Activated T-helper 1 cell treated with Interleukin-2 at 50 U/mL for 16 hours (primary cell): ENCODE data around the gene GJB1.

Source experiments
- DNase-seq: peaks from one replicate; pipeline ENCODE4 v3.0.0-alpha.2; 2020; ENCODE audit warnings: low read depth

The GJB1 gene

GRCh38 chrX:71215338-71215912 lies 7.6 kb upstream of the GJB1 start:
- DNase-seq, result no peak

GRCh38 chrX:71216485-71216884 lies 6.5 kb upstream of the GJB1 start:
- no peak for DNase-seq

DNA sequence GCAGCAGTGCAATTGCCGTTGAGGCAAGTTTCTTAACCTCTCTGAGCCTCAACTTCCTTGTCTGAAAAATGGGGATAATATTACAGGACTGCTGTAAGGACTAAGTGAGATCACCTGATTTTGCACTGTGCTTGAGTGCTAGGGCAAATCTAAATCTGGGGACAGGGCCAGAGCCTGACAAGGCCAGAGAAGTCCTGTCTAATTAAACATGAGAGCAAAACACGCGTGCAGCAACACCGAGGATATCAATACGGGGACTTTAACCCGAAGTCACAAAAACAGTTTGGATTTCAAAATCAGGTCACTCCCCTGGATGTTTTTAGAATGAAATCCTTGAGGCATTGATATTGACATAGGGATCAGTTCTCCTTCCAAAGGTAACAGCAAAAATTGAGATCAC lies 5.7 kb upstream of the GJB1 start:
- no peak for DNase-seq

DNA sequence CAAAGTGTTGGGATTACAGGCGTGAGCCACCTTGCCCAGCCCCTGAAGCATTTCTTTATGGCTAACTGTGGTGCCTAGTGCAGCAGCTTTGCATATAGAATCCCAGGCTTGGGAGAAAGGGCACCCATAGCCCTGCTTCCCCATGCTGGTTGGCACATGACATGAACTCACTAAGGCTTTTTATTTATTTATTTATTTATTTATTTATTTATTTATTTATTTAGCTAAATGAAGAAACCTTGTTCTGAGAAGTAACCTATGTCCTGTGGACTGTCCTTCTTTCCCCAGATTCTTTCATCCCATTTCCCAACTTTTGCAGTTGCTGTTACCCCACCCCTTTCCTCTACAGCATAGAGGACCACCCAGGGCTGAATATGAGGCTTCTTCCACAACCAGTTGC lies 1.9 kb upstream of the GJB1 start:
- no peak for DNase-seq

- no peak for DNase-seq
Observed at GRCh38 chrX:71224098-71224708, 1.2 kb downstream of the GJB1 start.

GRCh38 chrX:71225009-71225408 lies 2.0 kb downstream of the GJB1 start:
- DNase-seq, result no peak

DNA sequence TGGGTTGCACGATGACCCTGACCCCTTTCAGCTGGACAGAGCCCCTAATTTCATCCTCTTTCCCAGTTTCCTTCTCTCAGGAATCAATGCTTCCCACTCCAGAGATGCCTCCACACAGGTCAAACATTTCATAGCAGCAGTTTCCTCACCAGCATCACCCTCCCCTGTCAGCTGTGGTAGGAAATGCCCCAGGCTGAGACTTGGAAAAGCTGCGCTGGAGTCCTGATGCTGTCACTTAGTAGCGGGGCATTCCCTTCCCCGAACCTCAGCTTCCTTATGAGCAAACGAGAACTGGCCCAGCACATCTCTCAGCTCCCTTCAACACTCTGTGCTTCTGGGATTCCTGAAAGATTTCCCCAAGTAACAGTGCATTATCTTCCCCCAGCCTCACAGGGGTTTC lies 2.7 kb downstream of the GJB1 start:
- DNase-seq, result no peak

DNA sequence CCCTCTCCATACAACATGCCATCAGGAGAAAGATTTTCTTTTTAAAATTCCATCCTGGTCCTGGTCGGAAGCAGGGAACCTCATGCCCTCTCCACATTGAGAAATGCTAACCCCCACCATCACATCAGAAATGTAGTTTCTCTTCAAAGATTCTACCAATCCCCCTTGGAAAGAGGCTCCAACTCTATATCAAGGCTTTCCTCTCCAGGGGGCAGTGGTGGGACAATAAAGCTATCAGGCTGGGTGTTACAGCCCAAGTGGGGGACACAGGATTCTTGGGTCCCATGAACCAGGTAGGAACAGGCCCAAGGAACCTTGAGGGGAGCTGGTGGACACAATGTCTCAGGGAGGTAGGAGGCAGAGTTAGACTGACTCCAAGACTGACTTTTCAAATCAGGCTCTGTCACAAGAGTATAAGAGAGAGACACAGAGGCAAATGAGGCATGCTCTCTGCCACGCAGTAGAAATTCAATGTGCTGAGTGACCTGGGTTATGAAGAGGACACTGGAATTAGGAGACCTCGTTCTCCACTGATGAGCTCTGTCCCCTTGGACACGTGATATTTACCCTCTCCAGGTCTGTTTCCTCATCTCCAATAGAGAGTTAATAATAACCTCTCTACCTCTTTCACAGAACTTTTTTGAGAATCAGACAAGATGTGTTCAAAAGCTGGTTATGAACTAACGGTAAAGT lies 4.5 kb downstream of the GJB1 start:
- DNase-seq, result no peak

DNA sequence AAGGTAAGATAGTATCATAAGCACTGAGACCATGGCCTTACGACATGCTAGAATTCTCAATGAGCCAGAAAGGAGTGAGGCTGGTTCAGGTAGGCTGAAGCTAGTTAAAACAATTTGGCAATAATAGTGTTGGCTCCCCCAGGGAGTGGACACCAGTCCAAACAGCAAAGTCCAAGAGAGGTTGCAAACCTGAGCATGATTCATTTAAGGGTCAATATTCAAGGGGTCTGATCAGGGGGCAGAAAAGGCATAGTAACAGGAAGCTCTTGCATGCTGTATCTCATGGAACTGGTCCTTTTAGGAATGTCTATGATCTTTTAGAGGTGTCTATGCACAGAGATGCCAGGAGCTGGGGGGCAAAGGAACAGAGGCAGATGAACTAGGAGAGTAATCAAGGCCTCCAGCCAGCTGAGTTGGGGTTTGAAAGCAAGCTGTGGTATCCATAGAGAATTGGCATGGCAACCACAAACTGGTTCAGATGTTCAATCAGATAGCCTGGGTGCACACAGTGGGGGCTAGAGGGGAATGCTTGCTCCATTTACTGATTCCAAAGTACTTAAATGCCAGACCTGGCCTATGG lies 5.1 kb downstream of the GJB1 start:
- DNase-seq, result no peak

- no peak for DNase-seq
Observed at GRCh38 chrX:71235482-71235881, 12.5 kb downstream of the GJB1 start.

GRCh38 chrX:71236836-71237235 lies 13.8 kb downstream of the GJB1 start:
- DNase-seq, result no peak

- DNase-seq, result no peak
Observed at GRCh38 chrX:71239781-71240180, 16.8 kb downstream of the GJB1 start.

- DNase-seq, result no peak
Observed at GRCh38 chrX:71241301-71241700, 18.3 kb downstream of the GJB1 start.

DNA sequence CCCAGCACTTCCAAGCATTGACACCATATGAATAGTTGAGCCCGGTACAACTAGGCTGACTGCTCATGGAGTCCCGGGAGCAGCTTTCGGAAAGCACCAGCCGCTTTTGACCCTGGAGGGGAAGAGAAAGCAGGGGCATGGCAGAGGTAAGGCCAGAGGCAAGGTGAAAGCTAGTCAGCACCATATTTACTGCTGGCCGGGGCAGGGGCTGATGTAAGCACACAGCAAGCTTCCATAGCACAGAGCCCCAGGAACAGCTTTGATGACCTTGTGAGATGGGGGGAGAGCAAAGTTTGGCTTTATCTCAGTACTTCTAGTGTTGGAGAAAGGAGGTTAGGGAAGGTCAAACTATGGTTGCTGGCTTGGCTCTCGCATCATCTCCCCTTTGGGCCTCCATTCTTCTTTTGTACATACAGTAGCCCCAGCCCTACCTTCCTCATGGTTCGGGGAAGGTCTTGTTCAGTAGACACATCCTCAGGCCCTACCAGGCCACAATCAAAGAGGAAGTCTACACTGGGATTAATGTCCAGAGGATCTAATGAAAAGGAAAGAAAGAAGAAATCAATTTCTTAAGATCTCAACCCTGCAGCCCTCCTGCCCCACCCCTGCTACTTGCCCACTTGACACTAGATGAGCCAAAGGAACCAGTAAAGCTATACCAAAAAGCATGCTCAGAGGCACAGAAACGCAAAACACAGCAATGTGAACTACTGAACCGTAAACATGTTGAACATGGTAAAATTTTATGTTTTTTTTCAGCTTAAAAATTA lies 21.5 kb downstream of the GJB1 start:
- DNase-seq, result no peak

GRCh38 chrX:71245159-71245558 lies 22.1 kb downstream of the GJB1 start:
- DNase-seq, result no peak

GRCh38 chrX:71250841-71251240 lies 27.8 kb downstream of the GJB1 start:
- DNase-seq, result no peak

GRCh38 chrX:71251466-71251973 lies 28.5 kb downstream of the GJB1 start:
- no peak for DNase-seq

DNA sequence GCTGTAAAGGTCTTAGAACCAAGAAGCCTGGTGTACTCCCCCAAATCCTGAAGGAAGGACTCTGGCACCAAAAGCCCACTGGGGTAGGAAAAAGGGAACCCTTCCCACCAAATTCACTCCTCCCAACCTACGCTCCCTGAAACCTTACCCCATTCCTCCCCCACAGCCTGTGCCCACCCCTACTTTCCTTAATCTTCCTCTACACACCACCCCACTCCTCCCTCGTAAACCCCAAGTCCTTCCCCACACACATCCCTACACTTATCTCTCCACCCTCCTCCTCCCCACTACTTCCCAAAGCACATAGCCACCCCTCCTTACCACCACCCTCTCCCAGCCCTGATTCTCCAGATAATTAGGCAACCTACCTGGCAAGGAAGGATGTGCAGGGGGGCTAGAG lies 29.2 kb downstream of the GJB1 start:
- DNase-seq, result no peak

GRCh38 chrX:71253253-71254091 lies 30.4 kb downstream of the GJB1 start:
- DNase-seq, result peak; percentile 12

GRCh38 chrX:71254092-71254963 lies 31.3 kb downstream of the GJB1 start, which contains the start of gene ZMYM3:
Gene ZMYM3, minus strand, starts transcription at chrX:71254140. Its CDS starts 885 bp downstream, at chrX:71253255.
- DNase-seq, result peak; percentile 63
